ENCODE measurements around the gene GOLM1. TPM values are rescaled to one million over a fixed set of nuclear protein-coding genes. Genes with fewer than 3 reads are reported as not detected.

Gene GOLM1
- total RNA-seq, 4 donors from 2014 or later, result 2.9 to 8.6 (median 7.6) TPM

Small RNA genes lying within 50 kb of the gene (small RNA-seq; reads per million reads assigned to genes)
- gene AL161447.1, result 0 reads per million in 3 donors

Other genes starting within 250 kb of the GOLM1 start
- gene NAA35, start 158.4 kb downstream of the GOLM1 start, total RNA-seq, result 10 to 100 TPM; 16.4 to 20.8 (median 18.1) TPM
- under 1 TPM in 2 of 4 donors, not detected in 2; 0.33 to 0.46 TPM for gene C9orf153, start 160.1 kb upstream of the GOLM1 start, total RNA-seq
- gene ISCA1, start 183.0 kb upstream of the GOLM1 start, total RNA-seq, result 10 to 100 TPM; 37.0 to 56.5 (median 40.5) TPM